8988T (cell line): Measurements from ENCODE around the gene RSBN1L.
"Not testable (repeated sequence)": the region's sequence is repeated elsewhere in the genome, so short reads cannot be mapped to it uniquely, and the experiment has no call there.

Source experiments
- DNase-seq: peaks from one replicate; pipeline ENCODE4 v3.0.0; 2011

Gene RSBN1L

DNA sequence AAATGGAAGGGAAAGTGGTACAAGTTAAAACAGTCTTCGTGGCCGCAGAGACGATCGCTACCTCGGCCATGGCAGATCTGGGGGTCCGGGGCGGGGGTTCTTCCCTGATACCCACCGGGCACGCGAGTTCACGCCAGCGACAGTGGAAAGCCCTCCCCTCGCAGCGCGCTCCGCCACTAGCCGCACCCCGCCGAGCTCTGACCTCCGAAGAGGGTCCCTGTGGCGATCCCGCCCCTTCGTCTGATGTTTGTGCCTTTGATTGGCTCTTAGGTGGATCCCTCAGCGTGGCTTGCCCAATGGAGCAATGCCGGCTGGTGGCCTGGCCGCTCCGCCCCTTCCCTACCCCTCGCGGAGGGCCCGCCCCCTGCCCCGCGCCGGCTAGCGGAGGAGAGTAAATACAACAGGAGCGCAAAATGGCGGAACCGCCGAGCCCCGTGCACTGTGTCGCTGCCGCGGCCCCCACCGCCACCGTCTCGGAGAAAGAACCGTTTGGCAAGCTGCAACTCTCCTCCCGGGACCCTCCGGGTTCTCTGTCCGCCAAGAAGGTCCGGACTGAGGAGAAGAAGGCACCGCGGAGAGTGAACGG, at the start of gene RSBN1L:
Gene RSBN1L (plus strand): TSS at position 403 of the 586 bp plus-strand sequence. CDS start 11 bp downstream, at position 414.
- DNase-seq: peak; percentile 35

DNA sequence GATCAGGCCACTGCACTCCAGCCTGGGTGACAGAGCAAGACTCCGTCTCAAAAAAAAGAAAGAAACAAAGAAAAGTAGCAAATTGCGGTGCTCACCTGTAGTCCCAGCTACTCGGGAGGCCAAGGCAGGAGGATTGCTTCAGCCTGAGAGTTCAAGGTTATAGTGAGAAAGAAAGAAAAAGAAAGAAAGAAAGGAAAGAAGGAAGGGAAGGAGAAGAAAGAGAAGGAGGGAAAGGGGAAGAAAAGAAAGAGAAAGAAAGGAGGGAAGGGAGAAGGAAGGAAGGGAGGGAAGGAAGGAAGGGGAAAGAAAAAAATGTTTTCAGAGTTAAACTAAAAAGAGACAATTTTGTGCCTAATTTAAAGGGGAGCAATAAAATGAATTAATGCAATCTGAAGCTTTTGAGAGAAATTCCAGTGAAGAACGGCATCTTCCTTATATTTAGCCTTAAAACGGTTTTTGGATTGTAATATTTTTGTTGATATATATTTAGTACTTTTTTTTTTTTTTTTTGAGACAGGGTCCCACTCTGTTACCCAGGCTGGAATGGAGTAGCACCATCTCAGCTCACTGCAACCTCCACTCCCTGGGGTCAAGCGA, 47.4 kb upstream of the RSBN1L start:
- DNase-seq: no peak

DNA sequence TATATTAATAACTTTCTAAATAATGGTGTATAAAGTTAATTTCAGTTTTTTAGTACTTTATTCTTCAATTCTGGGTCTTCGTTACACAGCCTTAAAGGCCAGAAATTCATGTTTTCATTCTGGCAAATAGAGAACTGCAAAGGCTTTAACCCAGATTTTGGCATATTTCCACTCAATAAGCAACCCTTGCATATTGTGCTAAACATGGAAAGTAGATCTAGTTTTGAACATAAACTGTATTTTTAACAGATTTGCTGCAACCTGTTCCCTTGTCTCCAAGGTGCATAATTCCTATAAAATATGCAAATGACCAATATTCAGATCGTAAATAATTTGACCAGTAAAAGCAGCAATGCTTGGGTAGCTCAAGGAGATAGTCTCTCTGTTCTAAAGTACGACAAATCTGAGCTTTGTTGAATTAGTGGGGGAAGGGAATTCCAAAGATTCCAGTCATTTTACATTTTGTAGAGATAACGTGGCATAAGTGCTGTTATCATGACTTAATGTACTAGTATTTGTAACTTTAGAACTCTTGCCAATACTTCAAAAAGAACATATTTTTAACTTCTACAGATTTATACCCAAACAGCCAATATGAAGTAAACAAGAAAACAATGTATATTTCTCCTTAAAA, 46.4 kb upstream of the RSBN1L start:
- no peak for DNase-seq

GRCh38 chr7:77651575-77652162, 44.6 kb upstream of the RSBN1L start:
- DNase-seq: no peak

GRCh38 chr7:77652826-77653225, 43.4 kb upstream of the RSBN1L start:
- DNase-seq: not testable (repeated sequence)

DNA sequence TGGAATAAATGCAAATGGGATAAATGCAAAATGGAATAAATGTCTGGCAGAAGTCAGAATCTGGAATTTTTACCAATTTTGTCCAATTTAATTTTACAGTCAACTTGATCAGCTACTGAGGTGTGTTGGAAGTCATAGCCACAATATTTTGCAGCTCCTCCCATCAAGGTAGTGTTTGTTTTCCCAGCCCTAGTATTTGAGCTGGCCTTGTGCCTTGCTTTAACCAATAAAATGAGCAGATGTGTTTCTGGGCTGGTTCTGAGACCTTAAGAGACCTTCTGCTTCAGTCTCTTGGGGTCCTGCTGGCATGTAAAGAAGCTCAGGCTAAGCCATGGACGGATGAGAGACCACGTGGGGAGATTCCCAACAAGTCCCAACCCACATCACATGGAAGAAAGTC, 42.7 kb upstream of the RSBN1L start:
- DNase-seq: no peak

DNA sequence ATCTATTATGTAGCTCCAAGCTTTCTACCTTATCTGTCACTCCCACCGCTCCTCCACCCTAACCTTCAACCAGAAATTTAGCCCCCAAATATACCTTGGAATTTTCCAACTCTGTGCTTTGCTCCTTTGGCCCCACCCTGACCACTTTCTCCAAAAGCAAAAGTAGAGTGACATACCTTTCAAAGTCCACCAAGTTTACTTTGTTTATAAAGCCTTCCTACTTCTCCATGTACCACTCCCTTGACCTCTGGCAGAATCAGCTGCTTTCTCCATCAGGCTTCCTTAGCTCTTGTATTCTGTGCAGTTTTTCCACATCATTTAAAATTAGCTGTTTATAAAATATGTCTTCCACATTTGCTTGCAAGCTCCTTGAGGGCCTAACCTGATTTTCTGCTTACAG, 40.9 kb upstream of the RSBN1L start:
- no peak for DNase-seq

DNA sequence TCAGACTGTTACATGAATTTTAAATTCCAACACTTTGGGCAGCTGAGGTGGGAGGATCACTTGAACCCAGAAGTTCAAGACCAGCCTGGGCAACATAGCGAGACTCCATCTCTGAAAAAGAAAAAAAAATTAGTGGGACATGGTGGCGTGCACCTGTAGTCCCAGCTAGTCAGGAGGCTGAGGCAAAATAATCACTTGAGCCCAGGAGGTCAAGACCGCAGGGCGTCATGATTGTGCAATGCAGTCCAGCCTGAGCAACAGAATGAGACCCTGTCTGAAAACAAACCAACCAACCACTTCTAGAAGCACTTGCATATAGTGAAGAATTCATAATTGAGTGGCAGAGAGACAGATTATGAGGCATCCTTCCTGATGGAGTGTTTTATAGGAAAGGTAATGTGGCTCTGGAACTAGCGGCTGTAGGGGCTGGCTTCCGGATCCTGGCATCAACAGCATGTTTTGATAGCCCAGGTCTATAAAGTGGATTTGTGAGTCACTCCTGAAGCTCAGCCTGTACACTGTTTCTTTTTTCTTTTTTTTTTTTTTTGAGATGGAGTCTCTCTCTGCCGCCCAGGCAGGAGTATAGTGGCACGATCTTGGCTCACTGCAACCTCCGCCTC, 40.3 kb upstream of the RSBN1L start:
- DNase-seq: no peak

GRCh38 chr7:77657427-77658224, 38.6 kb upstream of the RSBN1L start:
- no peak for DNase-seq

DNA sequence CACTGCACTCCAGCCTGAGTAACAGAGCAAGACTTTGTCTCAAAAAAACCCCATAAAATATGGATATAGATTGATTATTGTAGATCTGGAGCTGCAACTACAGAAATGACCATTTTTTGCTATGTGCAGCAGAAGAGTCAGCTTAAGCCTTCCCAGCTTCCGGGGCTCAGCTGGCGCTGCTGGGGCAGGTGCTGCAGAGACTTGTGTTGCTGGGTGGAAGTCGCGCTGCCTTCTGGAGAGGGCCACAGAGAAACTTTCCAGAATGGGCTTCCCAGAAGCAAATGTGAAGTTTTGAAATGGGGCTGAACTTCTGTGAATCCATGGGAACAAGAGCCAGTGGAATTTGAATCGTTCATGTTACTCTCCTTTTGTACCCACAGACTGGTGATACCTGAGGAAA, 37.3 kb upstream of the RSBN1L start:
- no peak for DNase-seq

DNA sequence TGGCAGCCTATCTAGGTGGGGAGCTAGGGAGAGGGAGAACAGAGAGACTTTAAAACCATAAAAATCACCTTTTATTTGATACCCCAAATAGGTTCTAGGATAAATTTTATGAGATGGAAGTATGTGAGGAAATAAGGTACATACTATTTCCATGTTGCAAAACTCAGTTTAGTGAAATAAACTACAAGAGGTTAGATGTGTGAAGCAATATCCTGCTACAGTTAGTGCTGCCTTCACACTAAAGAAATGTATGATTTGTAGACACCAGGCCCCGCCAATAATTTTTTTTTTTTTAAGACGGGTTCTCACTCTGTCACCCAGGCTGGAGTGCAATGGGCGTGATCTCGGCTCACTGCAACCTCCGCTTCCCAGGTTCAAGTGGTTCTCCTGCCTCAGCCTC, 34.4 kb upstream of the RSBN1L start:
- no peak for DNase-seq

DNA sequence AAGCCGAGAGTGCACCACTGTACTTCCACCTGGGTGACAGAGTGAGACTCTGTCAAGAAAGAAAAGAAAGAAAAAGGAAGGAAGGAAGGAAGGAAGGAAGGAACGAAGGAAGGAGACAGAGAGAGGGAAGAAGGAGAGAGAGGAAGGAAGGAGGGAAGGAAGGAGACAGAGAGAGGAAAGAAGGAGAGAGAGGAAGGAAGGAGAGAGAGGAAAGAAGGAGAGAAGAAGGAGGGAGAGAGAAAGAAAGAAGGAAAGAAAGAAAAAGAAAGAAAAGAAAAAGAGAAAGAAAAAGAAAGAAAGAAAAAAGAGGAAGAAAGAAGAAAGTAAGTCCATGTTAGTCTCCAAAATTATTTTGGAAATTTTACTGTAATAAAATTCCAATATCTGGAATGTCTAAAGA, 33.4 kb upstream of the RSBN1L start:
- no peak for DNase-seq

GRCh38 chr7:77664715-77665114, 31.5 kb upstream of the RSBN1L start:
- no peak for DNase-seq

DNA sequence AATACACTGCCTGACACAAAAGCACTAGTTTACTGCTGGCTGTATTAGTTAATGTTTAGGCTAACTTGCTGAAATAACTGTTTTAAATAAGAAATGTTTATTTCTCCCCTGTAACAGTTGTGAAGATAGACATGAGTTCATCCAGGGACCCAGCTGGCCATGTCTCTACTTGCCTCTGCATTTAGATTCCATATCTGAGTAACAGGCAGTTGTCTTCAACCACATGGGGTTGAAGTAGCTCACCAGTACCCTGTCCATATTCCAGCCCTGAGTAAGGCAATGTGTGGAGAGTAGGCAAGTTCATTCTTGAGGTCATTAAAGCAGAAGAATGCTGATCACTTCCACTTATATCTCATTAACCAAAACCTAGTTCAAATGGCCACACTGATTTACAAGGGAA, 31.1 kb upstream of the RSBN1L start:
- DNase-seq: no peak

- no peak for DNase-seq
Observed at GRCh38 chr7:77667459-77668086, 28.7 kb upstream of the RSBN1L start.

DNA sequence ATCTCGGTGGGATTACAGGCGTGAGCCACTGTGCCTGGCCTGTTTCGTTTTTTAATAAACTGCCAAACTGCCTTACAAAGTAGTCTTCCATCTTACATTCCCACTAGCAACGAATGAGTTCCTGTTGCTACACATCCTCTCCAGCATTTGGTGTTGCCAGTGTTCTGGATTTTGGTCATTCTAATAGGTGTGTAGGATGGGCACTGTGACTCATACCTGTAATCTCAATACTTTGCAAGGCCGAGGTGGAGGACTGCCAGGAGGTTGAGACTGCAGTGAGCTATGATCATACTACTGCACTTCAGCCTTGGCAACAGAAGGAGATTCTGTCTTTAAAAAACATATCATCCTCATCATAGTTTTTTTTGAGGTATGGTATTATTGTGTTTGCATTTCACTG, 21.4 kb upstream of the RSBN1L start:
- no peak for DNase-seq

DNA sequence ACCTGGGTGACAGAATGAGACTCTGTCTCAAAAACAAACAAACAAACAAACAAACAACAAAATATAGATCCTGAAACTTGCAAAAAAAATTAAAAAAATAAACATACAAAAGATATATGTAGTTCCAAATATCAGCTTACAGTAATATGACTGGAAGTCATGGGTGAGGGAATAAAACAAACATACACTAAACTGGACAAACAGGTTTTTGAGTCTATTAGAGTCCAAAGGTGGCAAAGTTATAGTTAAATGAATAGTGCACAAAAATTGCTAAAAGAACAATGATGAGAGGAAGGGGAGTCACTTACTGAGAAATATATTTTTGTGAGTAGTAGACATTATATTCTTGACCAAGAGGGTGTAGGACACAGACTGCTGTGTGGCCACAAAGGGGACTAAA, 16.7 kb upstream of the RSBN1L start:
- no peak for DNase-seq

DNA sequence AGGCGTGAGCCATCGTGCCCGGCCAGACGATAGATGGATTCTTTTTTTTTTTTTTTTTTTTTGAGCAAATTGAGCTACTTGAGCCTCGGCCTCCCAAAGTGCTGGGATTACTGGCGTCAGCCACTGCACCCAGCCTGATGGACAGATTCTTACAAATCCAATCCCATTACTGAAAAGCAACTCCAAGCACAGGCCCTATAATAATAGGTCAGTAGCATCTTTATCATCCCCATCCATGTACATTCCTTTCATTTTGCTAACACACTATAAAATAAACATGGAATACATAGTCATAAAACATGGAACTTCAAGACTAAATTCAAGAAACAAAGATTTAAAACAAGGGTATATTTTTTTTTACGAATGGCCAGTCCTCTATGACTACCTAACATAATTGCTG, 16.0 kb upstream of the RSBN1L start:
- DNase-seq: no peak

DNA sequence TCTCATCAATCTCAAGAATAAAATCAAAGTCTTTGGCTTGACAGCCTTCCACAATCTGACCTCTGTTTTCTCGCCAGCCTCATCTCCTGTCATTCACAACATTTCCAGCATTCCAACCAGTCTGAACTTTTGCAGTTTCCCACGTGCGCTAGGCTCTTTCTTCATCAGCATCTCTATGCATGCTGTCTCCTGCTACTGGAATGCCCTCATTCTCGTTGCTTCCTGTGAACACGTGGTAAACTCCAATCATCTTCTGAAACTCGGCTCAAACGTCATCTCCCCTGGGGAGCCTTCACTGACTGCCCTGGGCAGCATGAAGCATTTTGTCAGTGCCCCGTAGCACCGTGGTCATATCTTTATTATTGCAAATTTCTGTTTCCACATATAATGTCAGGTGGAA, 12.2 kb upstream of the RSBN1L start:
- no peak for DNase-seq

- no peak for DNase-seq
Observed at GRCh38 chr7:77685233-77685632, 11.0 kb upstream of the RSBN1L start.

DNA sequence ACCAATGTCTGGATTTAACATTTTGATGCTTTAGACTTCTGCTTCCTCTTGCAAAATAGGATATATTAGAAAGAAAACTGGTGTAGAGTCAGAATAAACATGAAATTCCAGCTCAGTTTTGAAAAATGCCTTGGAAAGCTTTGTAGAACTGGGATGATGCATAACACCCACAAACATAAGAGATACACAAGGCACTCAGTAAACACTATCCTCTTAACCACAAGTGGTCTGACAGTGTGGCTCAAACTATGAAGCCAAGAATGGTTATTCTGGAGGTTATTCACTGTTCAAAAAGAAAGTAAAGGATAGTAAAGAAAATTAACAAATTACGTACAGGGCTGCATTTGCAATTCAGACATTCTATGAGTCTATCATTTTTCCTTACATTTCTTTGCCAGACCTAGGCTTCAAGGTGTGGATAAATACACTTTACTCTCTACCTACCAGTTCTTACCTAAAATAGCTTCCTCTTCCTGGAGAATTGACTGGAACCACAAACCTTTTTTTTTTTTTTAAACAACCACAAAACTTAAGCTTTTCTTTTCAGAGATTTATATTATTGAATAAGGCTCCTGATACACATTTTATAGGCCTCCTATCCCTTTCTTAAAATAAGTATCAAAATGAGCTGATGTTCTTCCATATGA, 9.0 kb upstream of the RSBN1L start:
- DNase-seq: no peak

DNA sequence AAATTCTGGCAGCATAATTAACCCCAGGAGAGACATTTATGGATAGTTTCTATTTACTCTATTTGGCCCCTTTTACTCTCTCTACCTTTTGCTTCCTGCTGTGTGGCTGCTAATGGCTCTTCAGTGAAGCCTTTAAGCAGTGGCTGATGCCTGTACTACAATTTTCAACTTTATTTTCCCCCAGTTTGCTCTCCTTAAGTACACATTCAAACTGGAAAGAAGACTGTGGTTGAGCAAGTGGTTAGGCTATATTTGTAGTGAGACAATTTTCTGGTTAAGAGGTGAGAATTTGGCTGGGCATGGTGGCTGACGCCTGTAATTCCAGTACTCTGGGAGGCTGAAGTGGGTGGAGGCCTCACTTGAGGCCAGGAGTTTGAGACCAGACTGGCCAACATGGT, 8.5 kb upstream of the RSBN1L start:
- DNase-seq: no peak
